Measurements from ENCODE around the gene CNGB1. TPM values are rescaled to one million over a fixed set of nuclear protein-coding genes. Genes with fewer than 3 reads are reported as not detected.
"Not testable (repeated sequence)": the region's sequence is repeated elsewhere in the genome, so short reads cannot be mapped to it uniquely, and the experiment has no call there.

The CNGB1 gene
- total RNA-seq, 1 experiment from 2014 or later: 0.04 TPM

- Histone ChIP-seq H4K20me1 (ENCODE audit: low read length) (no peaks in the 10 kb centered on the region), H3K4me2 (ENCODE audit: low read length) (no peak overlapping the region), H3K4me1 (ENCODE audit: insufficient read depth, low read length) (no peaks in the 10 kb centered on the region), H3K9ac (ENCODE audit: low read length) (no peak overlapping the region), H2AFZ (ENCODE audit: low read length) (no peak overlapping the region), H3F3A (ENCODE audit: low read length, unreplicated experiment) (no peaks in the 10 kb centered on the region), H3K36me3 (ENCODE audit: low read depth, low read length) (no peaks in the 10 kb centered on the region), H3K4me3 (ENCODE audit: low read length) (no peak overlapping the region), H3K9me2 (replicated peaks; ENCODE audit: low read length) (no peaks in the 10 kb centered on the region), H3K79me2 (ENCODE audit: low read length) (no peaks in the 10 kb centered on the region), H3K27ac (ENCODE audit: low read length) (no peak overlapping the region), H3K27me3 (ENCODE audit: low read length) (no peaks in the 10 kb centered on the region), H3K9me3 (ENCODE audit: low read length) (no peaks in the 10 kb centered on the region)
- intact Hi-C loops (cut with micrococcal nuclease): no loop called here
- POLR2A ChIA-PET (ENCODE audit: unreplicated experiment): no interaction called here
- ATAC-seq (no peak), DNase-seq (no peak)
- no TSS peak for BruUV-seq (replicated peaks)
- CTCF ChIA-PET: no interaction called here
- no peak for TF ChIP-seq EZH2 (IDR thresholded peaks at IDR 0.05; ENCODE audit: low read length, unreplicated experiment)
- no peak for TF ChIP-seq EZH2phosphoT487 (IDR thresholded peaks at IDR 0.05; ENCODE audit: borderline replicate concordance, low read length)
- TF ChIP-seq, protein P1, sequence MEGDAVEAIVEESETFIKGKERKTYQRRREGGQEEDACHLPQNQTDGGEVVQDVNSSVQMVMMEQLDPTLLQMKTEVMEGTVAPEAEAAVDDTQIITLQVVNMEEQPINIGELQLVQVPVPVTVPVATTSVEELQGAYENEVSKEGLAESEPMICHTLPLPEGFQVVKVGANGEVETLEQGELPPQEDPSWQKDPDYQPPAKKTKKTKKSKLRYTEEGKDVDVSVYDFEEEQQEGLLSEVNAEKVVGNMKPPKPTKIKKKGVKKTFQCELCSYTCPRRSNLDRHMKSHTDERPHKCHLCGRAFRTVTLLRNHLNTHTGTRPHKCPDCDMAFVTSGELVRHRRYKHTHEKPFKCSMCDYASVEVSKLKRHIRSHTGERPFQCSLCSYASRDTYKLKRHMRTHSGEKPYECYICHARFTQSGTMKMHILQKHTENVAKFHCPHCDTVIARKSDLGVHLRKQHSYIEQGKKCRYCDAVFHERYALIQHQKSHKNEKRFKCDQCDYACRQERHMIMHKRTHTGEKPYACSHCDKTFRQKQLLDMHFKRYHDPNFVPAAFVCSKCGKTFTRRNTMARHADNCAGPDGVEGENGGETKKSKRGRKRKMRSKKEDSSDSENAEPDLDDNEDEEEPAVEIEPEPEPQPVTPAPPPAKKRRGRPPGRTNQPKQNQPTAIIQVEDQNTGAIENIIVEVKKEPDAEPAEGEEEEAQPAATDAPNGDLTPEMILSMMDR (conservative IDR thresholded peaks at IDR 0.05; ENCODE audit: low read depth, low read length): no peak
These were observed 11.5 kb upstream of the CNGB1 start for GRCh38 chr16:57982385-57982784.

- no peaks in the 10 kb centered on the region for H3K27me3 ChIP-seq (ENCODE audit: low read length)
- no peaks in the 10 kb centered on the region for H3K9me2 ChIP-seq (replicated peaks; ENCODE audit: low read length)
- no peaks in the 10 kb centered on the region for H3K36me3 ChIP-seq (ENCODE audit: low read depth, low read length)
- H3K4me3 ChIP-seq (ENCODE audit: low read length): no peak overlapping the region
- no peak for ATAC-seq
- no peaks in the 10 kb centered on the region for H3K4me1 ChIP-seq (ENCODE audit: insufficient read depth, low read length)
- no TSS peak for BruUV-seq (replicated peaks)
- no peak overlapping the region for H2AFZ ChIP-seq (ENCODE audit: low read length)
- DNase-seq: no peak
- H3K79me2 ChIP-seq (ENCODE audit: low read length): no peaks in the 10 kb centered on the region
- no peak overlapping the region for H3K27ac ChIP-seq (ENCODE audit: low read length)
- H3K4me2 ChIP-seq (ENCODE audit: low read length): no peak overlapping the region
- no peak for TF ChIP-seq EZH2 (IDR thresholded peaks at IDR 0.05; ENCODE audit: low read length, unreplicated experiment)
- TF ChIP-seq EZH2phosphoT487 (IDR thresholded peaks at IDR 0.05; ENCODE audit: borderline replicate concordance, low read length): no peak
- TF ChIP-seq, protein P1 (conservative IDR thresholded peaks at IDR 0.05; ENCODE audit: low read depth, low read length): no peak
- no peaks in the 10 kb centered on the region for H3K9me3 ChIP-seq (ENCODE audit: low read length)
- H3K9ac ChIP-seq (ENCODE audit: low read length): no peak overlapping the region
- intact Hi-C loops (cut with micrococcal nuclease): no loop called here
- no peaks in the 10 kb centered on the region for H3F3A ChIP-seq (ENCODE audit: low read length, unreplicated experiment)
- ChIA-PET CTCF (no interaction called here), POLR2A (ENCODE audit: unreplicated experiment) (no interaction called here)
- H4K20me1 ChIP-seq (ENCODE audit: low read length): no peaks in the 10 kb centered on the region
These were observed 10.7 kb upstream of the CNGB1 start for GRCh38 chr16:57981636-57982035.

DNA sequence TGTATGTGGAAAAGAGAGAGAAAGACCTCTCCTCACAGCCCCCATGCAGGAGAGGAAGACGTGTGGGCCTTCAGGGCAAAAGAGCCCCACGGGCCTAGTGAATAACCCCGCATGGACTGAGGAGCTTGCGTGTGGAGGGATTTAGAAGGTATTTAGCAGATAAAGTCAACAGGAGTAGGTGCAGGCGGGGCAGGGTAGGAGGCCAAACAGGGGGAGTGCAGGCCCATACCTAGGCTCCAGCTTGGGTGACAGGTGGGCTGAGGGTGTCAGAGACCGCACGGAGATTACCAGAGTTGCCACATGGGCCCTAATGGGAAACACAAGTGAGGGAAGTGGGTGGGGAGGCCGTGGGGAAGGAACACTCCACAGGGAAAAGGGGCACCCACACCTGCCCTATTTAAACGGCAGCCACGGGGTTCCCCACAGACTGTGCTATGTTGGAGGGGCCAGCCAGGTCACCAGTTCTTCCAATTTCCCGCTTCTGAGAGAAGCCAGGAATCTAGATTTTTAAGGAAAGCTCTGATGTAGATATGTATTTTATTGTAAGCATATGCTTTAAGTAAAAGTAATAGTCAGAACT lies 8.2 kb upstream of the CNGB1 start:
- no peaks in the 10 kb centered on the region for H3F3A ChIP-seq (ENCODE audit: low read length, unreplicated experiment)
- TF ChIP-seq, protein P1 (conservative IDR thresholded peaks at IDR 0.05; ENCODE audit: low read depth, low read length): no peak
- no peak for TF ChIP-seq EZH2phosphoT487 (IDR thresholded peaks at IDR 0.05; ENCODE audit: borderline replicate concordance, low read length)
- no peak for TF ChIP-seq EZH2 (IDR thresholded peaks at IDR 0.05; ENCODE audit: low read length, unreplicated experiment)
- no peaks in the 10 kb centered on the region for H4K20me1 ChIP-seq (ENCODE audit: low read length)
- no peak overlapping the region for H3K27ac ChIP-seq (ENCODE audit: low read length)
- CTCF ChIA-PET: no interaction called here
- POLR2A ChIA-PET (ENCODE audit: unreplicated experiment): no interaction called here
- no peaks in the 10 kb centered on the region for H3K4me1 ChIP-seq (ENCODE audit: insufficient read depth, low read length)
- no peak overlapping the region for H3K4me2 ChIP-seq (ENCODE audit: low read length)
- DNase-seq (no peak), ATAC-seq (no peak)
- no peaks in the 10 kb centered on the region for H3K9me3 ChIP-seq (ENCODE audit: low read length)
- intact Hi-C loops (cut with micrococcal nuclease): no loop called here
- no peak overlapping the region for H2AFZ ChIP-seq (ENCODE audit: low read length)
- no peaks in the 10 kb centered on the region for H3K79me2 ChIP-seq (ENCODE audit: low read length)
- BruUV-seq (replicated peaks): no TSS peak
- H3K27me3 ChIP-seq (ENCODE audit: low read length): no peaks in the 10 kb centered on the region
- H3K9me2 ChIP-seq (replicated peaks; ENCODE audit: low read length): no peaks in the 10 kb centered on the region
- no peak overlapping the region for H3K4me3 ChIP-seq (ENCODE audit: low read length)
- H3K36me3 ChIP-seq (ENCODE audit: low read depth, low read length): no peaks in the 10 kb centered on the region
- no peak overlapping the region for H3K9ac ChIP-seq (ENCODE audit: low read length)

DNA sequence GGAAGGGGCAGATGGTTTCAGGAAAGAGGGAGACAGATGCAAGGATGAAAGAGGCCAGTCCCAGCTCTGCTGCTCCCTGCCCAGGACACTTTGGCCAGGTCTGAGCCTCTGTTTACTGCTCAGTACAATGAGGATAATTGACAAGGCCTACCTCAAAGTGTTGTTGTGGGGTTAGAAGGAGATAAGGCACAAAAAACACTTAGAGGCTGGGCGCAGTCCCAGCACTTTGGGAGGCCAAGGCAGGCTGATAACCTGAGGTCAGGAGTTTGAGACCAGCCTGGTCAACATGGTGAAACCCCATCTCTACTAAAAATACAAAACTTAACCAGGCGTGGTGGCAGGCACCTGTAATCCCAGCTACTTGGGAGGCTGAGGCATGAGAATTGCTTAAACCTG lies 7.1 kb upstream of the CNGB1 start:
- BruUV-seq (replicated peaks); POLR2A ChIA-PET (ENCODE audit: unreplicated experiment); H4K20me1 ChIP-seq (ENCODE audit: low read length); H3K9me2 ChIP-seq (replicated peaks; ENCODE audit: low read length); H3K9me3 ChIP-seq (ENCODE audit: low read length); CTCF ChIA-PET; ATAC-seq; H2AFZ ChIP-seq (ENCODE audit: low read length); H3F3A ChIP-seq (ENCODE audit: low read length, unreplicated experiment); DNase-seq; H3K4me1 ChIP-seq (ENCODE audit: insufficient read depth, low read length); H3K4me3 ChIP-seq (ENCODE audit: low read length); H3K4me2 ChIP-seq (ENCODE audit: low read length); H3K79me2 ChIP-seq (ENCODE audit: low read length); H3K27me3 ChIP-seq (ENCODE audit: low read length); H3K27ac ChIP-seq (ENCODE audit: low read length); H3K36me3 ChIP-seq (ENCODE audit: low read depth, low read length); intact Hi-C loops (cut with micrococcal nuclease); H3K9ac ChIP-seq (ENCODE audit: low read length): not testable (repeated sequence)

All from PC-3 (cell line).